Trophoblast cell (in vitro differentiated cells and primary cell): ENCODE results near the gene SCN2B.

Experiments used
- DNase-seq, 2 donors: peaks; one replicate each; pipeline ENCODE4 v3.0.0-alpha.2; 2016
- H2AFZ ChIP-seq: 2 replicates; pipeline ENCODE4 v1.6.1; 2013; ENCODE audit warnings: low read length, moderate library complexity, mild to moderate bottlenecking; ENCODE audit not compliant: insufficient read depth, poor library complexity
- H2AK5ac ChIP-seq: 2 replicates; pipeline ENCODE4 v1.6.1; 2013; ENCODE audit warnings: mild to moderate bottlenecking, low read length
- H2BK120ac ChIP-seq: 2 replicates; pipeline ENCODE4 v1.6.1; 2013; ENCODE audit warnings: low read length, mild to moderate bottlenecking, moderate library complexity; ENCODE audit not compliant: insufficient read depth, poor library complexity
- H2BK12ac ChIP-seq: 2 replicates; pipeline ENCODE4 v1.6.1; 2013; ENCODE audit warnings: mild to moderate bottlenecking, low read length, moderate library complexity
- H2BK5ac ChIP-seq: 2 replicates; pipeline ENCODE4 v1.6.1; 2013; ENCODE audit warnings: low read length, low read depth, moderate library complexity, mild to moderate bottlenecking; ENCODE audit not compliant: poor library complexity
- H3K14ac ChIP-seq: 2 replicates; pipeline ENCODE4 v1.6.1; 2013; ENCODE audit warnings: mild to moderate bottlenecking, low read length
- H3K18ac ChIP-seq: 2 replicates; pipeline ENCODE4 v1.6.1; 2013; ENCODE audit warnings: mild to moderate bottlenecking, low read length
- H3K23ac ChIP-seq: 2 replicates; pipeline ENCODE4 v1.6.1; 2013; ENCODE audit warnings: low read length
- H3K27ac ChIP-seq: 2 replicates; pipeline ENCODE4 v1.5.1; 2013; ENCODE audit warnings: low read depth, mild to moderate bottlenecking, inconsistent platforms, low read length, moderate library complexity
- H3K27me3 ChIP-seq: 2 replicates; pipeline ENCODE4 v1.6.1; 2013; ENCODE audit warnings: inconsistent platforms, mild to moderate bottlenecking, low read length, moderate library complexity; ENCODE audit not compliant: insufficient read depth
- H3K36me3 ChIP-seq, 2 experiments: 1 replicate in 1 of 2; 2 replicates in 1 of 2; pipeline ENCODE4 v1.6.1; 2013; ENCODE audit warnings: low read length in 2 of 2, mild to moderate bottlenecking in 2 of 2, moderate library complexity in 1 of 2; ENCODE audit not compliant: insufficient read depth in 2 of 2, control insufficient read depth in 1 of 2
- H3K4ac ChIP-seq: 2 replicates; pipeline ENCODE4 v1.6.1; 2013; ENCODE audit warnings: low read depth, mild to moderate bottlenecking, low read length, moderate library complexity
- H3K4me1 ChIP-seq, 2 experiments: 1 replicate in 1 of 2; 2 replicates in 1 of 2; pipeline ENCODE4 v1.6.1; 2013; ENCODE audit warnings: low read length in 2 of 2, mild to moderate bottlenecking in 2 of 2, moderate library complexity in 1 of 2; ENCODE audit not compliant: insufficient read depth in 2 of 2, control insufficient read depth in 1 of 2
- H3K4me2 ChIP-seq: 2 replicates; pipeline ENCODE4 v1.6.1; 2013; ENCODE audit warnings: inconsistent platforms, mild to moderate bottlenecking, low read length, moderate library complexity
- H3K4me3 ChIP-seq: 2 replicates; pipeline ENCODE4 v1.5.1; 2013; ENCODE audit warnings: mild to moderate bottlenecking, low read depth, low read length, inconsistent platforms
- H3K79me1 ChIP-seq: one replicate; pipeline ENCODE4 v1.6.1; 2013; ENCODE audit warnings: low read length
- H3K79me2 ChIP-seq: 2 replicates; pipeline ENCODE4 v1.6.1; 2013; ENCODE audit warnings: low read length, mild to moderate bottlenecking; ENCODE audit not compliant: control insufficient read depth, insufficient read depth, poor library complexity
- H3K9ac ChIP-seq: 2 replicates; pipeline ENCODE4 v1.6.1; 2013; ENCODE audit warnings: mild to moderate bottlenecking, low read length
- H3K9me3 ChIP-seq: 2 replicates; pipeline ENCODE4 v1.6.1; 2013; ENCODE audit warnings: low read depth, mild to moderate bottlenecking, control low read depth, inconsistent platforms, low read length; ENCODE audit not compliant: insufficient read depth
- H4K12ac ChIP-seq: 2 replicates; pipeline ENCODE4 v1.6.1; 2013; ENCODE audit warnings: low read depth, mild to moderate bottlenecking, low read length, moderate library complexity
- H4K8ac ChIP-seq: 2 replicates; pipeline ENCODE4 v1.6.1; 2013; ENCODE audit warnings: low read depth, mild to moderate bottlenecking, low read length, moderate library complexity
- H4K91ac ChIP-seq: one replicate; pipeline ENCODE4 v1.6.1; 2013; ENCODE audit warnings: low read depth, mild to moderate bottlenecking, low read length, moderate library complexity
- WGBS: extraction: QIAGEN DNeasy Blood & Tissue Kit; methylation state at CpG from one replicate; pipeline ENCODE4 v1.1.7; 2013; ENCODE audit warnings: missing lambda C conversion rate; ENCODE audit not compliant: insufficient read length, insufficient coverage; ENCODE audit errors: extremely low coverage; 5-methylcytosine and 5-hydroxymethylcytosine counted together

SCN2B gene

GRCh38 chr11:118222437-118222836 lies 46.0 kb upstream of the SCN2B start:
- H3K23ac ChIP-seq = no peak overlapping the region
- no peaks in the 10 kb centered on the region for H3K79me1 ChIP-seq
- H4K8ac ChIP-seq = no peak overlapping the region
- H3K9ac ChIP-seq = no peak overlapping the region
- no peaks in the 10 kb centered on the region for H3K9me3 ChIP-seq
- H3K27ac ChIP-seq = no peak overlapping the region
- no peak overlapping the region for H2BK12ac ChIP-seq
- H3K79me2 ChIP-seq = no peaks in the 10 kb centered on the region
- H3K18ac ChIP-seq = no peak overlapping the region
- no peak overlapping the region for H2BK5ac ChIP-seq
- no peak overlapping the region for H3K14ac ChIP-seq
- no peak overlapping the region for H3K4me3 ChIP-seq
- H3K4ac ChIP-seq = no peak overlapping the region
- no peak for DNase-seq
- H4K91ac ChIP-seq = no peak overlapping the region
- H2AK5ac ChIP-seq = no peak overlapping the region
- H4K12ac ChIP-seq = no peak overlapping the region
- H3K4me2 ChIP-seq = no peak overlapping the region
- H3K27me3 ChIP-seq = no peaks in the 10 kb centered on the region
- no peaks in the 10 kb centered on the region for H3K36me3 ChIP-seq
- 97% methylated on average over 2 of the region's 4 CpGs for WGBS
- no peak overlapping the region for H2BK120ac ChIP-seq
- H2AFZ ChIP-seq = no peak overlapping the region
- no peaks in the 10 kb centered on the region for H3K4me1 ChIP-seq

GRCh38 chr11:118221419-118221818 lies 45.0 kb upstream of the SCN2B start:
- no peak for DNase-seq
- H3K18ac ChIP-seq = no peak overlapping the region
- no peaks in the 10 kb centered on the region for H3K9me3 ChIP-seq
- no peak overlapping the region for H3K27ac ChIP-seq
- no peaks in the 10 kb centered on the region for H3K36me3 ChIP-seq
- no CpG with 5 or more reads among the region's 5 CpGs for WGBS
- no peak overlapping the region for H4K8ac ChIP-seq
- H3K27me3 ChIP-seq = no peaks in the 10 kb centered on the region
- no peak overlapping the region for H3K9ac ChIP-seq
- no peak overlapping the region for H3K4me3 ChIP-seq
- H3K4ac ChIP-seq = no peak overlapping the region
- no peaks in the 10 kb centered on the region for H3K4me1 ChIP-seq
- no peak overlapping the region for H2AFZ ChIP-seq
- H3K23ac ChIP-seq = no peak overlapping the region
- H2BK120ac ChIP-seq = no peak overlapping the region
- H2BK5ac ChIP-seq = no peak overlapping the region
- H2AK5ac ChIP-seq = no peak overlapping the region
- H4K12ac ChIP-seq = no peak overlapping the region
- no peak overlapping the region for H4K91ac ChIP-seq
- no peaks in the 10 kb centered on the region for H3K79me1 ChIP-seq
- H3K14ac ChIP-seq = no peak overlapping the region
- H3K4me2 ChIP-seq = no peak overlapping the region
- no peaks in the 10 kb centered on the region for H3K79me2 ChIP-seq
- H2BK12ac ChIP-seq = no peak overlapping the region

- H2BK120ac ChIP-seq = no peak overlapping the region
- no peak overlapping the region for H2BK5ac ChIP-seq
- no peak overlapping the region for H3K23ac ChIP-seq
- H3K4ac ChIP-seq = no peak overlapping the region
- WGBS = no CpG with 5 or more reads among the region's 1 CpG
- H3K18ac ChIP-seq = no peak overlapping the region
- DNase-seq = no peak
- no peak overlapping the region for H4K91ac ChIP-seq
- H2BK12ac ChIP-seq = no peak overlapping the region
- H3K4me2 ChIP-seq = no peak overlapping the region
- no peak overlapping the region for H4K8ac ChIP-seq
- H3K4me1 ChIP-seq = no peaks in the 10 kb centered on the region
- H3K27me3 ChIP-seq = no peaks in the 10 kb centered on the region
- no peak overlapping the region for H3K27ac ChIP-seq
- no peak overlapping the region for H3K4me3 ChIP-seq
- H4K12ac ChIP-seq = no peak overlapping the region
- H3K14ac ChIP-seq = no peak overlapping the region
- H3K9ac ChIP-seq = no peak overlapping the region
- H3K79me2 ChIP-seq = no peaks in the 10 kb centered on the region
- H2AK5ac ChIP-seq = no peak overlapping the region
- H3K9me3 ChIP-seq = no peaks in the 10 kb centered on the region
- H3K79me1 ChIP-seq = no peaks in the 10 kb centered on the region
- H2AFZ ChIP-seq = no peak overlapping the region
- H3K36me3 ChIP-seq = no peaks in the 10 kb centered on the region
Measured at GRCh38 chr11:118219732-118220131, 43.3 kb upstream of the SCN2B start.

DNA sequence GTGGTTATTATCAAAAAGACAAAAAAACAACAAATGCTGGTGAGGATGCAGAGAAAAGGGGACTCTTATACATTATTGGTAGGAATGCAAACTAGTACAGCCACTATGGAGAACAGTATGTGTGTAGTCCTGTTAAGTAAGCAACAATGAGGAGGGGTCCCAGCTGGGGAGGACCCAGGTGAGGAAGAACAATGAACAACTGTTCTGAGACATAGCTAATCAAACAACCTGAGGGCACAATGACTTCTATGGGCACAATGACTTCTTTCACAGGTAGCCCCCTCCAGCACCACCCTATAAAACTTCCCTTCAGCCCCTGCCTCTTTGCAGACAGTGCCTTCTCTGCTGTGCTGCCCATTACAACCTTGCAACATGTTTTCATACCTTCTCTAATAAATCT lies 42.8 kb upstream of the SCN2B start:
- Histone ChIP-seq H3K14ac (no peak overlapping the region), H3K79me2 (no peaks in the 10 kb centered on the region), H3K36me3 (no peaks in the 10 kb centered on the region), H3K4me3 (no peak overlapping the region), H3K4me2 (no peak overlapping the region), H4K8ac (no peak overlapping the region), H3K23ac (no peak overlapping the region), H2AFZ (no peak overlapping the region), H2BK5ac (no peak overlapping the region), H2AK5ac (no peak overlapping the region), H3K27ac (no peak overlapping the region), H3K79me1 (no peaks in the 10 kb centered on the region), H3K9me3 (no peaks in the 10 kb centered on the region), H3K4ac (no peak overlapping the region), H2BK120ac (no peak overlapping the region), H3K18ac (no peak overlapping the region), H3K27me3 (no peaks in the 10 kb centered on the region), H3K9ac (no peak overlapping the region), H4K91ac (no peak overlapping the region), H3K4me1 (no peaks in the 10 kb centered on the region), H2BK12ac (no peak overlapping the region), H4K12ac (no peak overlapping the region)
- DNase-seq = no peak

DNA sequence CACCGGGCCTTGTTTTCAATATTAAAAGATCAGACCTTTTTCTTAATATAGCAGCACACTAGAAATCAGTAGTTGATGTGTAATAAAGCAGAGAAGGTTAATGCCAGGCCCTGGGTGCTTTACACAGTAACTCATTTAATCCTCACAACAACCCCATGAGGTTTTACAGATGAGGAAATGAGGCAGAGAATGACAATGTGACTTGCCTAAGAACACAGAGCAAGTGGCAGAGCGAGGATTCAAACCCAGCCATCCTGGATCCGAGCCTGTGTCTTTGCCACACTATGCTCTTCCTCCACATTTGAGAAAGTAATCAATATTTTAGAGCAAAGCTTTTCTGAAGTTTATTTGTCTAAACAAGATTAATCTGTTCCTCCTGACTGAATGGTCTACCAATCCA lies 41.1 kb upstream of the SCN2B start:
- Histone ChIP-seq H4K8ac (no peak overlapping the region), H4K91ac (no peak overlapping the region), H3K9me3 (no peaks in the 10 kb centered on the region)

More for the DNA sequence above, 41.1 kb upstream of the SCN2B start:
- Histone ChIP-seq H3K14ac (no peak overlapping the region), H3K18ac (no peak overlapping the region), H2AFZ (no peak overlapping the region), H2BK12ac (no peak overlapping the region), H3K23ac (no peak overlapping the region), H2BK5ac (no peak overlapping the region), H2AK5ac (no peak overlapping the region), H2BK120ac (no peak overlapping the region), H3K79me2 (no peaks in the 10 kb centered on the region), H3K27me3 (no peaks in the 10 kb centered on the region), H3K9ac (no peak overlapping the region), H3K4me1 (no peaks in the 10 kb centered on the region), H4K12ac (no peak overlapping the region), H3K36me3 (no peaks in the 10 kb centered on the region), H3K4ac (no peak overlapping the region), H3K79me1 (no peaks in the 10 kb centered on the region), H3K4me2 (no peak overlapping the region), H3K27ac (no peak overlapping the region), H3K4me3 (no peak overlapping the region)
- no CpG with 5 or more reads among the region's 3 CpGs for WGBS
- DNase-seq = no peak
